ENCODE measurements around the gene NKAP.
"Not testable (repeated sequence)": the region's sequence is repeated elsewhere in the genome, so short reads cannot be mapped to it uniquely, and the experiment has no call there.

NKAP gene

DNA sequence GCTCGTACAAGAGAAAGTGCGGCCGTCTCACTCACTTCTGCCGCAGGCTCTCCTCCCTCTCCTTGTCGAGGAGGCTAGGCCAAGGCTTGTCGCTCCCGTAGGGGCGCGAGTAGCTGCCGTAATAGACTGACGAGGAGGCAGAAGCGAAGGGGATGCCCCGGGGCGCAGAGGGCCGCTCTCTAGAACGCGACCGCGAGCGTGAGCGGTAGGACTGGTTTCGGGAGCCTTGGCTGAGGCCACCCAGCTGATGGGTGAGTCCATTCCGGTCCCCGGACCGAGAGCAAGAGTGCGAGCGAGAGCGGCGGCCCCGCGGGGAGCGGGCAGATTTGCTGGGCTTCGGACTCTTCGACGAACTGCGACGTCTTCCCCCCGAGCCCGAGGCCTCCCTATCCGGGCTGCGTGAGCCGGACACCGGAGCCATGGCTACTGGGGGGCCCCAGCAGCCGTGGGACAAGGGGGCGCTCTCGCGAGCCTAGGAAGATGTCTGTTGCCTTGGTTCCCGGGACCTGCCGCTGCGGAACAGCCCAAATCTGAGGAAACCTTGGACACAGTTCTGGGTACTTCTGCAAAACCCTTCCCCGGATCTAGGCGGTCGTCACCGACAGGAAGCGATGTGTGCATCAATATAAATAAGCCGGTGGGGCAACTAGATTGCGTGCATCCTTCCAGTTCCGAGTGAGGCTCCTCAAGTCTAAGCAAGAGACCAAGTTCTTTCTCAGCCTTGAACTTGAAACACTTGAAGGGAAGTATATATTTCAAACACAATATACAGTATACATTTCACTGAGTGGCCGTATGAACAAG, at the start of gene NKAP:
TSS of gene NKAP (minus strand) at position 567 of the 804 bp plus-strand sequence. CDS start at position 421, 146 bp downstream.
- peak; percentile 90 for DNase-seq

DNA sequence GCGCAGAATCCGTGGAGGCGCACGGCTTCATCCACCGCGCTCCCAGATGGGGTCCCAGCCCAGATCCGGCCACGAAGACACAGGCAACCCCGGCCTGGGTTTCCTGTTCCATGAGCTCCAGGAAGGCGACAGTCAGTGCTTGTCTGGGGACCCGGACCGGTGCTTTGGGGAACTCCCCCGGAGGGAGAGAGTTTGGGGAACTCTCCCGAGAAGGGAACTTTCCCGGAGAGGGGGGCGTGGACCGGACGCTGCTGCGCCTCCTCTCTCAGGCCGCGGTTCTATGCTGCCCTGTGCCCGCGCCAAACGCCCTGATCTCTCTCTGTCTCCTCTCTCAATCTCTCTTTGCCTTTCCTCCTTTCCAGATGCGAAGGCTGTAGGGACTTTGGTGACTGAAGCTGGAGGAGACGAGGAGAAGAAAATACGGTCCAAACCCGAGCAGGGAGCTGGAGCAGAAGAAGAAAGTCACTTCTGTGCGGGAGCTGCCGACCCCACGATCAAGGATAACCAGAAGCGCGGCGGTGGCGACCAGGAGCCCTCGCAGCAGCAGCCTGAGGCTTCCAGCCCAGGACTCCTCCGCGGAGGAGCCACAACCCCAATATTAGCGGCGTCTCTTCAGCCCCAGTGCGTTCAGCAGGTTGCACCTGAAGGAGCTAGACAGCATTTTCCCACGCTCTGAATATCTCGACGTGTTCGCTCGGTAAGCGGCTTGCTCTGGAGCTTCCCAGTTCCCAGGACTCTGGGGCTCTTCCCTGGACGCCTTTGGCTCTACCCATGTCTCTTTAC, 47.6 kb upstream of the NKAP start:
- DNase-seq = no peak

DNA sequence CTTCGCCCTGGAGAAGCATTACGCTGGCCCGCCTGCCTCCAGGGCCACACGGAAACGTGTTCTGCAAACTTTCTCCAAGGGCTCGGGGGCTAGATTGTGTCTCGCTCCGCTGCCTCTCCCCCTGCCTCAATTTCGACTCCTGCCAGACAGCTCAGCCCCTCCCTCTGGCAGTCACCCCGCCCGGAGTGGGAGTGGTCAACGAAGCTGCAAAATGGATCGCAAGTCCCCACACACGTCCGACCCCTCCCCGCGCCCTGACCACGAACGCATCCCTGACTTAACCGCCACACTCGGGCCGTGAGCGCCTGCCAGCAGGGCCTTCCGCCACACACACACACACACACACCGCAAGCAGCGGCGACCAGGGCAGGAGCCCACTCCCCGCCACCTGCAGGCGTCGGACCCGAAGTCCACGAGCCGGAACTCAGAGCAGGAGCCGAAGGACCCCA, 47.0 kb upstream of the NKAP start:
- DNase-seq = no peak

DNA sequence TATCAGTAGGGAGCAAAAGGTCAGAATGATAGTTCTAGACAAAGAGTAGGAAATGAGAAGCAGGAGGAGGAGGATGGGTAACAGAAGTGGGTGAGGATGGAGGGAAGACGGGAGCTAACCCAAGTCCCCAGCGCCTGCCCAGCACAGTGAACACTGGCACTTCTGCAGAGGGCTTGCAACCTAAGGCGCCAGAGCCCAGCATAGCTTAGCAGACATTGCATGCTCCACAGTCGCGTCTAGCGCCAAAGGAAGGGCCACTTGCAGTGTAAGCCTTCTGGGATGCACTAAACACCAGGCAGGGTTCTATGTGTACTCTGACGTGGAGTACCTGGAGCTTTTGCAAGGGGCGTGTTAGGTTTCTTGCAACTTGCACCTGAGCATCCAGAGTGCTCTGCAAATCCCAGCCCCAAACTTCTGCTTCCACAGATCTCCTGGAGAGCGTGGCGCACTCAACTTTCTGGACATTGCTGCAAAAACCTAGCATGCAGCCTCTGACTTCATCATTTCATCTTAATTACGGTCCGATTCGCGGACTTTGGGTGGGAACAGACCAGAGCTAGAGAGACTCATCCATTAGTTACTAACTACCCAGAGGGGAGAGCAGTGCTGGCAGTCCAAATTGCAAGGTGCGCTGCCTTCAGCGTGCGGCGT, 46.5 kb upstream of the NKAP start:
- no peak for DNase-seq

DNA sequence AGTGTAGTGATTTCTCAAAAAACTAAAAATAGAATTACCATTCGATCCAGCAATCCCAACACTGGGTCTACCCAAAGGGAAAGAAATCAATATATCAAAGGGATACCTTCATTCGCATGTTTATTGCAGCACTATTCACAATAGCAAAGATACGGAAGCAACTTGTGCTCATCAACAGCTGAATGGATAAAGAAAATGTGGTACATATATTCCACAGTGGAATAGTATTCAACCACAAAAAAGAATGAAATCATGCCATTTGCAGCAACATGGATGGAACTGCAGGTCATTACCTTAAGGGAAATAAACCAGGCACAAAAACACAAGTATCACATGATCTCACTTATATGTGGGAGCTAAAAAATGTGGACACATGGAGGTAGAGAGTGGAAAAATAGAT, 42.7 kb upstream of the NKAP start:
- no peak for DNase-seq

DNA sequence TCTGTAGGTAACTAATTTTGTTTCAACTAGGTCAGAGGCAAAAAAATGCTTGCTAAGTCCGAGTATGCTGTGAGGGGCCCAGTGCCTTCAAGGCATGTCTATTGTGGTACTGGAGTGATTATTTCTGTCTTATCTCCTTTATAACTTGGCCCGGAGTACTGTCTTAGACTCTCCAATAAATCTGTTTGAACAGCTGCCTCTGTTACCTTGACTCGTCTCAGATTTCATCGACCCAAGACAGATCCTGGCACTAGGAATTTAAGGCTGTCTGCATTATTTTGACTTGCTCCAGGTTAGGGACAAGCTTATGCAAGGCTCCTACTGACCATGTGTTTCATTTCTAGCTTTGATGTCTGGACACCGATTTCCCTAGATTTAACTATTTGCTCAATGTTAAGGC, 41.1 kb upstream of the NKAP start:
- no peak for DNase-seq

DNA sequence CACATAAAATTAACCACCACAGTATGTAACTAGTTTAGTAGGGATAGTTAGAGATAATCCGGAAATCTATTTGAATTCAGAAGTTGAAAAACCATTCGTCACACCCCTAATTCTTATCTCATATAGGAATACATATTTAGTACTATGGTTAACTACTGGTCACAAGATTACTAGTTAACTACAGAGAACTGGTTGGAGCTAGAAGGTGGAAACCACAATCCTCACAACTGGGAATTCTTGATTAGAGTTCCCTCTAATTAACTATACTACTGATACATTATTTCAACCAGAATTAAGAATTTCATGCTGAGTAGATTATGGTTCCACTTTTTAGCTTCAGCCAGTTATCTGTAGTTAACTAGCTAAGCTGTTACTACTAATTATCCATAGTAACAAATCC, 39.9 kb upstream of the NKAP start:
- no peak for DNase-seq

DNA sequence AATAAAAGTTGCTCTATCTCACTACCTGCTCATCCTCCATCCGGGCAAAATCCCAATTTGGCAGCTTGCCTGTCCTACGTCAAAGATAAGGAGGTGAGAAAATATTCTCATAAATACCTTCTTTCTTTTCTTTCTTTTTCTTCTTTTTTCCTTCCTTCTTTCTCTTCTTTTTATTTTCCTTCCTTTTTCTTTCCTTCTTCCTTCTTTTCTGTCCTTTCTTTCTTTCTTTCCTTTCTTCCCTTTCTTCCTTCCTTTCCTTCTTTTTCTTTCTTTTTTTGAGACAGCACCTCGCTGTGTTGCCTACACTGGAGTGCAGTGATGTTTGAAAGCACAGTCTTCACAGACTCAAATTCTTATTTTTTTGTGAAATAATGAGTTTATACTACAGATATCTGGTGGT, 38.6 kb upstream of the NKAP start:
- DNase-seq = no peak

DNA sequence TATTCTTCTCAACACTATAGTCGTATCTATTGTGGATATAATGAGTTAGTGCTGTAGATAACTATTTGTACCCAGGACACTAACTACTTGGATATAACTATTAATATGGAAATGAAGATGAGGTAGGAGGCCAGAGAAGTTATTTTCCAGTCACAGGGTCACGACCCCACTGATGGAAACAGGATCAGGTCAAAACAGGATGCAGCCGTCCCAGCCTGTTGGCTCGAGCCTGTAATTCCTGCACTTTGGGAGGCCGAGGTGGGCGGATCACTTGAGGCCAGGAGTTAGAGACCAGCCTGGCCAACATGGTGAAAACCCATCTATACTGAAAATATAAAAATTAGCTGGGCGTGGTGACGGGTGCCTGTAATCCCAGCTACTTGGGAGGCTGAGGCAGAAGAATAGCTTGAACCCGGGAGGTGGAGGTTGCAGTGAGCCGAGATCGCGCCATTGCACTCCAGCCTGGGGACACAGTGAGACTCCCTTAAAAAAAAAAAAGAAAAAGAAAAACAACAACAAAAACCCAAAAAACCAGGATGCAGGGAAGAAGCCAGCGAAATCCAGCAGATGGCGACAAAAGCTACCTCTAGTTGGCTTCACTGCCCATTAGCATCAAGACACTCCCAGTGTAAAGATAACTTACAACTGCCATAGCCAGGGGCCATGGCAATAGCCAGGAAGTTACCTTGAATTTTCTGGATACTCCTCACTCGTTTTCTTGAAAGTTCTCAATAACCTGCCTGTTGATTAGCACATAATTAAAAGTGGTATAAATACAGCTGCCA, 37.9 kb upstream of the NKAP start:
- DNase-seq = no peak

DNA sequence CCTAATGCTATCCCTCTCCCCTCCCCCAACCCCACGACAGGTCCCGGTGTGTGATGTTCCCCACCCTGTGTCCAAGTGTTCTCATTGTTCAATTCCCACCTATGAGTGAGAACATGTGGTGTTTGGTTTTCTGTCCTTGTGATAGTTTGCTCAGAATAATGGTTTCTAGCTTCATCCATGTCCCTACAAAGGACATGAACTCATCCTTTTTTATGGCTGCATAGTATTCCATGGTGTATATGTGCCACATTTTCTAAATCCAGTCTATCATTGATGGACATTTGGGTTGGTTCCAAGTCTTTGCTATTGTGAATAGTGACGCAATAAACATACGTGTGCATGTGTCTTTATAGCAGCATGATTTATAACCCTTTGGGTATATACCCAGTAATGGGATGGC, 33.6 kb upstream of the NKAP start:
- DNase-seq = not testable (repeated sequence)

DNA sequence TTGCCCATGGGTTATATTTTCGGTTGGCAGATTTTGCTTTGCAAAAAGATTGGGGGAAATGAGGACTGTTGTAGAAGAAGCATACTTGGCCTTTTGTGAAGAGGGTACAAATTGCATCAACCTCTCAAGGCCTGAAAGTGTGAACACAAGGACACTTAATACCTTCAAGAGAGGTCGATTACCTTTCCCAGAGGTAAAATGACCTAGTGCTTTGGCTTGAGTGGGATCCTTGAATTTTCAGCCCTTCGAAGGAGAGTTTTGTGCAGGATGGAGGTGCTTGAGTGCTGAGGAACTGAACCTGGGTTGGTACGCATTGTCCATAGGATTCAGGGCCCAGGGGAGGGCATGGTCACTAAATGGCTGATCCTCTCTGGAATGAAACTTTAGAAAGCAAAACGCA, 27.6 kb upstream of the NKAP start:
- no peak for DNase-seq

DNA sequence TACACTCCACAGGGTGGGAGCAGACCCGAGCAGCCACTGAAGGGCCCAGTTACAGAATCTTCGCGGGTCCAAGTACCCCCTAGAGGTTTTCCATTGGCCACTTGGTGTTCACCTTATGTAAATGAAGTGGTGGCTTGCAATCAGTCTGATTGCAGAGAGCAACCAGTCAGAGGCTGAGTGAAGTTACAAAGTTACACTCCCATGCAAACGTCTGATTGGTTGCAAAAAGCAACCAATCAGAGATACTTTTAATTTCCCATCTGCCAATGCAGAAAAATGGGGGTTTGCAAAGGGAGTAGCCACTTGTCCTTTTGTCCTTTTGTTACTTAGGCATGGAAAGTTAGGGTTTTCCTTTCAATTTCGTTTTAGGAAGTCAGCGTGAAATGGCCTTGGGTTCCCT, 27.0 kb upstream of the NKAP start:
- DNase-seq = no peak

DNA sequence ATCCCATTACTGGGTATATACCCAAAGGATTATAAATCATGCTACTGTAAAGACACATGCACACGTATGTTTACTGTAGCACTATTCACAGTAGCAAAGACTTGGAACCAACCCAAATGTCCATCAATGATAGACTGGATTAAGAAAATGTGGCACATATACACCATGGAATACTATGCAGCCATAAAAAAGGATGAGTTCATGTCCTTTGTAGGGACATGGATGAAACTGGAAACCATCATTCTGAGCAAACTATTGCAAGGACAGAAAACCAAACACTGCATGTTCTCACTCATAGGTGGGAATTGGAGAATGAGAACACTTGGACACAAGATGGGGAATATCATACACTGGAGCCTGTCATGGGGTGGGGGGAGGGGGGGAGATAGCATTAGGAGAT, 23.3 kb upstream of the NKAP start:
- DNase-seq = not testable (repeated sequence)

DNA sequence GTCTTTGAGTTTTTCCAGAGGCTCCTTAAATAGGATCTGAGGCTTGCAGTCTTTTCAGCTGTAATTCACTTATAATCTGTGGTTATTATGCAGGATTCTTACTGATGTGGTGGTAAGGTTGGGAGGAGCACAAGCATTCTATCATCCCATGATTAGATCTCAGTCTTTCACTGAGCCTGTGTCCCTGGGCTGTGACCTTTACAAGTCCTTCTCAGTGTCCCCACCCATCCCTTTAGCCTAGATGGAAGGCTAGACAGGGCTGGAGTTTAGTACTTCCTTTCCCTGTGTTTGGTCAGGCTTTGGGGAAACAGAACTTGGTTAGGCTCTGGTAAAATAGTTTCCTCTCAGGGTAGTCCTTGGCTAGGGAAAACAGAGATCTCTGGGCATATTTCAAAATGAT, 17.1 kb upstream of the NKAP start:
- DNase-seq = no peak

DNA sequence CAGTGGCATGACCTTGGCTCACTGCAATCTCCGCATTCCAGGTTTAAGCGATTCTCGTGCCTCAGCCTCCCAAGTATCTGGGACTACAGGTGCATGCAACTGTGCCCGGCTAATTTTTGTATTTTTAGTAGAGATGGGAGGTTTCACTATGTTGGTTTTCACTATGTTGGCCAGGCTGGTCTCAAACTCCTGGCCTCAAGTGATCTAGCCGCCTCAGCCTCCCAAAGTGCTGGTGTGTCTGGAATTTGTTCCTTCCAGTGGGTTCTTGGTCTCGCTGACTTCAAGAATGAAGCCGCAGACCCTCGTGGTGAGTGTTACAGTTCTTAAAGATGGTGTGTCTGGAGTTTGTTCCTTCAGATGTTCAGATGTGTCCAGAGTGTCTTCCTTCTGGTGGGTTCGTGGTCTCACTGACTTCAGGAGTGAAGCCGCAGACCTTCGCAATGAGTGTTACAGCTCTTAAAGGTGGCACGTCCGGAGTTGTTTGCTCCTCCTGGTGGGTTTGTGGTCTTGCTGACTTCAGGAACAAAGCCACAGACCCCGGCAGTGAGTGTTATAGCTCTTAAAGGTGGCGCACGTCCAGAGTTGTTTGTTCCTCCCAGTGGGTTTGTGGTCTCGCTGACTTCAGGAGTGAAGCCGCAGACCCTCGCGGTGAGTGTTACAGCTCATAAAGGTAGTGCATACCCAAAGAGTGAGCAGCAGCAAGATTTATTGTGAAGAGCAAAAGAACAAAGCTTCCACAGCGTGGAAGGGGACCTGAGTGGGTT, 12.4 kb upstream of the NKAP start:
- peak; percentile 44 for DNase-seq

DNA sequence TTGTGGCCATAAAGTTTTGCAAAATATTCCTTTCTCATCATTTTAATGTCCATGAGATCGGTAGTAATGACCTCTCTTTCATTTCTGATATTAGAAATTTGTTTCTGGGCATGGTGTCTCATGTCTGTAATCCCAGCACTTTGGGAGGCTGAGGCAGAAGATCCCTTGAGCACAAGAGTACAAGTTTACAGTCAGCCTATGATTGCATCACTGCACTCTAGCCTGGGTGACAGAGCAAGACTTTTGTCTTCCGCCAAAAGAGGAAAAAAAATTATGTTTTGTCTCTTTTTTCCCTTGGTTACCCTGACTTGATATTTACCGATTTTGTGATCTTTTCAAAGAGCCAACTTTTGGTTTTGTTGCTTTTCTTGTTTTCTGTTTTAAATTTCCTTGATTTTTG, 10.8 kb upstream of the NKAP start:
- no peak for DNase-seq

DNA sequence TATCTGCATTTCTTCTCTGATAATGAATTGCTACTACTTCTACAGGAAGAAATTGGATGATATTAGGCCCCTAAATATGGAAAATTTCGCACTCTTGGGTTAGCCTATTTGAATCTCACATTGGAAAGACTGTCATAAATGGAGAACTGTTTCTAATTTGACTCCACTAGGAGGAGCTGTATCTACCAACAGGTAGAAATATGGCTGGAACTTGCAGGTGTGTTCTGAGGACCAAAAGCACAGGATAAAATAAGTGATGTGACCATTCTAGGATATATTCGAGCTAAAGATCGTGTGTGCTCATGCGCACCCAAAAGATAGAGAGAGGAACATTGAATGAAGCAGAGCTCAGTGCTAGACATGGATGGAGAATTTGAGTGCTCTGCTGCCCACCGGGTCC, 4.8 kb upstream of the NKAP start:
- DNase-seq = no peak

DNA sequence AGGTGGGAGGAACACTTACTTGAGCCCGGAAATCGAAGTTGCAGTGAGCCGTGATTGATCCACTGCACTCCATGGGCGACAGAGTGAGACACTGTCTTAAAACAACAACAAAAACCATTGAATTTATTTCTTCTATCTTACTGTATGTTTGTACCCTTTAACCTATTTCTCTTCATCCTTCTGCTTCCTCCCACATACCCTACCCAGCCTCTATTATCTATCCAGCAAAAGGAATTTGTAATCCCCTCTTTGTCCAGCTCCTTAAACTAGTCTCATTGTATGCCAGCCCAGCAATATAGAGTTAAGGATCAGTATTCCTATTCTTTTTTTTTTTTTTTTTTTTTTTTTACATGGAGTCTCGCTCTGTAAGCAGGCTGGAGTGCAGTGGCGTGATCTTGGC, 1.9 kb upstream of the NKAP start:
- DNase-seq = no peak

DNA sequence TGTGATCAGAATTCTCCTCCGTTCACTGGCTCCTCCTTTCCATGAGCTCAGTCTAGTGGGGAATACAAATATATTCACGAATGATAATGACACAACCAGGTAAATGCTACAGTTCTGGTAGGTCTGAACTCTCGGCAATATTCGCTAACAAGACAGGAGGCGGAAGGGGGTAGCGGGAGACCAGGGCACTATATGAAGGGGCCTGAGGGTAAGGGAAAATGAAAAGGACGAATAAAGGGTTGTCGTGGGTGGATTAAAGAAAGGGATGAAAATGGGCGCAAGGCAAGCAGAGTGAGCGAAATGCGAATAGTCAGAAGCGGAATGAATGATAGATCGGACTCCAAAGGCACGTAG, 743 bp downstream of the NKAP start:
- no peak for DNase-seq

DNA sequence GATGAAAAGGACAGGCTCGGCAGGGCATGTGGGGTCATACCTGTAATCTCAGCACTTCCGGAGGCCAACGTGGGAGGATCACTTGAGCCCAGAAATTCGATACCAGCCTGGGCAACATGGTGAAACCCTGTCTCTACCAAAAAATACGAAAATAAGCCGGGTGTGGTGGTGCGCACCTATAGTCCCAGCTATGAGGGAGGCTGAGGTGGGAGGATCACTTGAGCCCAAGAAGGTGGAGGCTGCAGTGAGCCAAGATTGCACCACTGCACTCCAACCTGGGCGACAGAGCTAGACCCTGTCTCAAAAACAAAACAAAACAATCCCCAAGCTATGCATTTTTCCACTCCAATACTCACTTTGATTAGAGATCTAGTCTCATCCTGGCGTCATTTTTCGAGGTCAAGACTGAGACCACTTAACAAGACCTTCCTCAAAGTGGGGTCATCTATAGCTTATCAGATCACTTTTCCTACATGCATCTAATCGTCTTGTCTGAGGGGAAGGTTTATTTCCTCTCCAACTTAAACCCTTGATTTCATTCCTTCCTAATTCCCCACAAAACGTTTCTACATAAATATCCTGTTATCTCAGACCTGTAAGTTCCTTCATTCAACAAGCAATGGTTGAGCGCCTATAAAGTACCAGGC, 1.3 kb downstream of the NKAP start:
- DNase-seq = no peak

DNA sequence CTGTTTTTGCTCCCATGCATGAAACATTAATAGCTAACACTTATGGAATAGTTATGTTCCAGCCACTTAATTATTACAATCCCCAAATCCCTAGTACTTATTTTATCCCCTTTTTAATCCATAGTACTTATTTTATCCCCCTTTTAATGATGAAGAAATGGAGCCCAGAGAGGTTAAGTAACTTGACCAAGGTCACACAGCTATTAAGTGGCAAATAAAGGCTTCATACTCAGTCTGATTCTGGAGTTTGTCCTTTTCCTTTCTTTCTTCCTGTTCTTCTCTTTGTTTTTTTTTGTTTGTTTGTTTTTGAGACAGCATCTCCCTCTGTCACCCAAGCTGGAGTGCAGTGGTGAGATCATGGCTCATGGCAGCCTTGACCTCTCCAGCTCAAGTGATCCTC, 2.2 kb downstream of the NKAP start:
- no peak for DNase-seq
